H1 (cell line): ENCODE measurements around the gene NSMCE3.

ENCODE experiments used
- ATF2 ChIP-seq: IDR thresholded peaks from 2 replicates; pipeline ENCODE4 v1.6.1; 2012; ENCODE audit warnings: low read length, inconsistent platforms
- BCL11A ChIP-seq, 2 experiments: IDR thresholded peaks; one replicate each; pipeline ENCODE4 v1.6.1; 2011; ENCODE audit warnings: low read depth in 2 of 2, low read length in 2 of 2, mild to moderate bottlenecking in 2 of 2
- CTCF ChIP-seq, 3 experiments: IDR thresholded peaks; 1 replicate in 2 of 3; 2 replicates in 1 of 3; pipeline versions ENCODE4 v1.5.1 to v1.6.1; 2011; ENCODE audit warnings: low read length in 3 of 3, mild to moderate bottlenecking in 3 of 3, inconsistent platforms in 2 of 3, low read depth in 1 of 3, moderate library complexity in 1 of 3; ENCODE audit not compliant: insufficient read depth in 1 of 3; ENCODE audit errors: control extremely low read depth in 1 of 3
- EZH2 ChIP-seq: fragments of 200-600 bp; sonication (generic); IDR thresholded peaks from 2 replicates; pipeline ENCODE4 v1.7.1; 2012; ENCODE audit warnings: low read depth, mild to moderate bottlenecking, moderate library complexity, low read length, inconsistent platforms; ENCODE audit not compliant: severe bottlenecking
- HDAC2 ChIP-seq, 2 experiments: fragments of 300-600 bp in 1 of 2; sonication (generic) in 1 of 2; IDR thresholded peaks; 2 replicates each; pipeline ENCODE4 v1.6.1; 2011 to 2012; ENCODE audit warnings: low read depth in 2 of 2, low read length in 2 of 2, mild to moderate bottlenecking in 2 of 2, moderate library complexity in 2 of 2, borderline replicate concordance in 1 of 2, inconsistent platforms in 1 of 2
- KDM5A ChIP-seq: fragments of 200-600 bp; IDR thresholded peaks from 2 replicates; pipeline ENCODE4 v1.7.1; 2012; ENCODE audit warnings: mild to moderate bottlenecking, low read length, inconsistent platforms, mixed read lengths
- POLR2A ChIP-seq, 2 experiments: IDR thresholded peaks; 1 replicate in 1 of 2; 2 replicates in 1 of 2; pipeline ENCODE4 v1.6.1; 2011; ENCODE audit warnings: low read depth in 2 of 2, low read length in 2 of 2, mild to moderate bottlenecking in 2 of 2; ENCODE audit errors: control extremely low read depth in 1 of 2
- POLR2AphosphoS5 ChIP-seq: IDR thresholded peaks from 2 replicates; pipeline ENCODE4 v1.6.1; 2011; ENCODE audit warnings: low read depth, low read length
- RFX5 ChIP-seq: IDR thresholded peaks from 2 replicates; pipeline ENCODE4 v1.6.1; 2011; ENCODE audit warnings: low read depth, low read length, improper control_type of control experiment, borderline replicate concordance
- SIN3A ChIP-seq, 2 experiments: IDR thresholded peaks in 1 of 2; conservative IDR thresholded peaks in 1 of 2; 2 replicates each; pipeline ENCODE4 v1.6.1; 2011 to 2012; ENCODE audit warnings: low read length in 2 of 2, improper control_type of control experiment in 1 of 2, low read depth in 1 of 2, mild to moderate bottlenecking in 1 of 2
- SP2 ChIP-seq: IDR thresholded peaks from 2 replicates; pipeline ENCODE4 v1.6.1; 2012; ENCODE audit warnings: mild to moderate bottlenecking, low read length, inconsistent platforms
- TCF12 ChIP-seq: IDR thresholded peaks from 2 replicates; pipeline ENCODE4 v1.6.1; 2011; ENCODE audit warnings: low read depth, mild to moderate bottlenecking, low read length
- USF2 ChIP-seq: IDR thresholded peaks from 2 replicates; pipeline ENCODE4 v1.6.1; 2011; ENCODE audit warnings: low read length, improper control_type of control experiment

GRCh38 chr15:29311696-29312095, 42.1 kb upstream of the NSMCE3 start:
- TF ChIP-seq USF2 (no peak), CTCF (IDR thresholded peaks at IDR 0.05; ENCODE audit: control extremely low read depth in 1 of 3, insufficient read depth in 1 of 3, low read depth in 1 of 3, low read length in 3 of 3) (no peak), RFX5 (no peak), EZH2 (no peak), SP2 (no peak), ATF2 (no peak), KDM5A (no peak), TCF12 (no peak), POLR2A (IDR thresholded peaks at IDR 0.05; ENCODE audit: control extremely low read depth in 1 of 2, low read depth in 2 of 2, low read length in 2 of 2) (no peak), BCL11A (IDR thresholded peaks at IDR 0.05; ENCODE audit: low read depth in 2 of 2, low read length in 2 of 2) (no peak), SIN3A (conservative IDR thresholded peaks at IDR 0.05 in 1 of 2, IDR thresholded peaks at IDR 0.05 in 1 of 2; ENCODE audit: low read depth in 1 of 2, low read length in 2 of 2) (no peak), HDAC2 (IDR thresholded peaks at IDR 0.05; ENCODE audit: borderline replicate concordance in 1 of 2, low read depth in 2 of 2, low read length in 2 of 2) (no peak), POLR2AphosphoS5 (no peak)
